ENCODE data around the gene SEC24C. TPM values are rescaled to one million over a fixed set of nuclear protein-coding genes. Genes with fewer than 3 reads are reported as not detected.

SEC24C gene
- polyA plus RNA-seq, 1 donor, result 66.9 TPM

- H3K36me3 ChIP-seq (ENCODE audit: control insufficient read depth, insufficient read depth, low read length), result peaks cover 74% of the 10 kb centered on the region
- no peaks in the 10 kb centered on the region for H3K27me3 ChIP-seq (ENCODE audit: control insufficient read depth, insufficient read depth, low read length)
- DNase-seq, result no peak
- no peak overlapping the region for H3K27ac ChIP-seq (ENCODE audit: low read length)
- no peak overlapping the region for H3K4me3 ChIP-seq (ENCODE audit: low read length)
- no peaks in the 10 kb centered on the region for H3K9me3 ChIP-seq (ENCODE audit: control insufficient read depth, low read depth, low read length)
- WGBS (ENCODE audit: insufficient coverage, low lambda C conversion rate), result no CpG with 5 or more reads among the region's 11 CpGs
- peaks cover 8% of the 10 kb centered on the region for H3K4me1 ChIP-seq (ENCODE audit: control insufficient read depth, insufficient read depth, low read length)
Observed at GRCh38 chr10:73768881-73769280, 24.7 kb downstream of the SEC24C start.

DNA sequence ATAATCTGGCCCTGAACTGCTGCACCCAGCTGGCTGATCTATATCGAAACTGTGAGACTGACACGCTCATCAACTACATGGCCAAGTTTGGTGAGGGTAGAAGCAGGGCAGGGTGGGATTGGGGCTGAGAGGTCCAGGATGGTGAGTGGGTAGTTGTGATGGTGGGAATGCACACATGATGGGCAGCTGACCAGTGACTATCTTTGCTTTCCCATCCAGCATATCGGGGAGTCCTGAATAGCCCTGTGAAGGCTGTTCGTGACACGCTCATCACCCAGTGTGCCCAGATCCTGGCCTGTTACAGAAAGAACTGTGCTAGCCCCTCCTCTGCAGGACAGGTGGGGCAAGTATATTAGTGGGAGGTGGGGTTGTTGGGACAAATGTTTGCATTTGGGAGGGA, 25.2 kb downstream of the SEC24C start:
- Histone ChIP-seq H3K9me3 (ENCODE audit: control insufficient read depth, low read depth, low read length) (no peaks in the 10 kb centered on the region), H3K27me3 (ENCODE audit: control insufficient read depth, insufficient read depth, low read length) (no peaks in the 10 kb centered on the region), H3K36me3 (ENCODE audit: control insufficient read depth, insufficient read depth, low read length) (peaks cover 71% of the 10 kb centered on the region), H3K27ac (ENCODE audit: low read length) (no peak overlapping the region), H3K4me1 (ENCODE audit: control insufficient read depth, insufficient read depth, low read length) (peaks cover 12% of the 10 kb centered on the region), H3K4me3 (ENCODE audit: low read length) (no peak overlapping the region)
- no CpG with 5 or more reads among the region's 5 CpGs for WGBS (ENCODE audit: insufficient coverage, low lambda C conversion rate)
- no peak for DNase-seq

- peaks cover 20% of the 10 kb centered on the region for H3K4me1 ChIP-seq (ENCODE audit: control insufficient read depth, insufficient read depth, low read length)
- H3K9me3 ChIP-seq (ENCODE audit: control insufficient read depth, low read depth, low read length), result no peaks in the 10 kb centered on the region
- H3K4me3 ChIP-seq (ENCODE audit: low read length), result peak overlapping the region; percentile 88
- no peaks in the 10 kb centered on the region for H3K27me3 ChIP-seq (ENCODE audit: control insufficient read depth, insufficient read depth, low read length)
- no CpG with 5 or more reads among the region's 17 CpGs for WGBS (ENCODE audit: insufficient coverage, low lambda C conversion rate)
- peak in 1 of 2 donors; percentile 77 for DNase-seq
- H3K27ac ChIP-seq (ENCODE audit: low read length), result peak overlapping the region; percentile 95
- H3K36me3 ChIP-seq (ENCODE audit: control insufficient read depth, insufficient read depth, low read length), result peaks cover 64% of the 10 kb centered on the region
Observed at GRCh38 chr10:73771722-73772280, 27.6 kb downstream of the SEC24C start.

GRCh38 chr10:73772281-73773151, 28.3 kb downstream of the SEC24C start:
- Histone ChIP-seq H3K4me1 (ENCODE audit: control insufficient read depth, insufficient read depth, low read length) (peaks cover 20% of the 10 kb centered on the region), H3K4me3 (ENCODE audit: low read length) (peak overlapping the region; percentile 88), H3K27ac (ENCODE audit: low read length) (peak overlapping the region; percentile 95), H3K27me3 (ENCODE audit: control insufficient read depth, insufficient read depth, low read length) (no peaks in the 10 kb centered on the region), H3K36me3 (ENCODE audit: control insufficient read depth, insufficient read depth, low read length) (peaks cover 59% of the 10 kb centered on the region), H3K9me3 (ENCODE audit: control insufficient read depth, low read depth, low read length) (no peaks in the 10 kb centered on the region)
- WGBS (ENCODE audit: insufficient coverage, low lambda C conversion rate), result no CpG with 5 or more reads among the region's 101 CpGs
- DNase-seq, result peak; percentile 88 to 90

DNA sequence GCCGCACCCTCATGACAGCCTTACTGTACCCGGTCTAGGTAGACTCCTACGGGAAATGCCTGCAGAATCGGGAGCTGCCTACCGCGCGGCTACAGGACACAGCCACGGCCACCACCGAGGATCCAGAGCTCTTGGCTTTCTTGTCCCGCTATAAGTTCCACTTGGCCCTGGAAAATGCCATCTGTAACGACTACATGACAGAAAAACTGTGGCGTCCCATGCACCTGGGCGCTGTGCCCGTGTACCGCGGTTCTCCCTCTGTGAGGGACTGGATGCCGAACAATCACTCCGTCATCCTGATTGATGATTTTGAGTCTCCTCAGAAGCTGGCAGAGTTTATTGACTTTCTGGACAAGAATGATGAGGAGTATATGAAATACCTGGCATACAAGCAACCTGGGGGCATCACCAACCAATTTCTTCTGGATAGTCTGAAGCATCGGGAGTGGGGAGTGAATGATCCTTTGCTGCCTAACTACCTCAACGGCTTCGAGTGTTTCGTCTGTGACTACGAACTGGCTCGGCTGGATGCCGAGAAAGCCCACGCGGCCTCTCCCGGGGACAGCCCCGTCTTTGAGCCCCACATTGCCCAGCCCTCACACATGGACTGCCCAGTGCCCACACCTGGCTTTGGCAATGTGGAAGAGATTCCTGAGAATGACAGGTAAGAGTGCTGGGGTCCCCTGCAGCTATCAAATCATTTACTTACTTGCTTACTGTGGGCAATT, 29.1 kb downstream of the SEC24C start:
- no CpG with 5 or more reads among the region's 29 CpGs for WGBS (ENCODE audit: insufficient coverage, low lambda C conversion rate)
- Histone ChIP-seq H3K4me3 (ENCODE audit: low read length) (peak overlapping the region; percentile 88), H3K27me3 (ENCODE audit: control insufficient read depth, insufficient read depth, low read length) (no peaks in the 10 kb centered on the region), H3K4me1 (ENCODE audit: control insufficient read depth, insufficient read depth, low read length) (peaks cover 20% of the 10 kb centered on the region), H3K36me3 (ENCODE audit: control insufficient read depth, insufficient read depth, low read length) (peaks cover 51% of the 10 kb centered on the region), H3K9me3 (ENCODE audit: control insufficient read depth, low read depth, low read length) (no peaks in the 10 kb centered on the region), H3K27ac (ENCODE audit: low read length) (peak overlapping the region; percentile 95)
- no peak for DNase-seq

GRCh38 chr10:73774637-73775036, 30.5 kb downstream of the SEC24C start:
- H3K27ac ChIP-seq (ENCODE audit: low read length), result no peak overlapping the region
- H3K9me3 ChIP-seq (ENCODE audit: control insufficient read depth, low read depth, low read length), result no peaks in the 10 kb centered on the region
- H3K4me1 ChIP-seq (ENCODE audit: control insufficient read depth, insufficient read depth, low read length), result peaks cover 20% of the 10 kb centered on the region
- WGBS (ENCODE audit: insufficient coverage, low lambda C conversion rate), result 0% methylated on average over 1 of the region's 5 CpGs
- no peaks in the 10 kb centered on the region for H3K27me3 ChIP-seq (ENCODE audit: control insufficient read depth, insufficient read depth, low read length)
- peaks cover 46% of the 10 kb centered on the region for H3K36me3 ChIP-seq (ENCODE audit: control insufficient read depth, insufficient read depth, low read length)
- no peak overlapping the region for H3K4me3 ChIP-seq (ENCODE audit: low read length)
- peak; percentile 19 to 34 for DNase-seq

- no CpG with 5 or more reads among the region's 5 CpGs for WGBS (ENCODE audit: insufficient coverage, low lambda C conversion rate)
- no peak overlapping the region for H3K4me3 ChIP-seq (ENCODE audit: low read length)
- H3K27ac ChIP-seq (ENCODE audit: low read length), result no peak overlapping the region
- H3K36me3 ChIP-seq (ENCODE audit: control insufficient read depth, insufficient read depth, low read length), result peaks cover 28% of the 10 kb centered on the region
- H3K27me3 ChIP-seq (ENCODE audit: control insufficient read depth, insufficient read depth, low read length), result no peaks in the 10 kb centered on the region
- H3K9me3 ChIP-seq (ENCODE audit: control insufficient read depth, low read depth, low read length), result no peaks in the 10 kb centered on the region
- DNase-seq, result no peak
- H3K4me1 ChIP-seq (ENCODE audit: control insufficient read depth, insufficient read depth, low read length), result peaks cover 17% of the 10 kb centered on the region
Observed at GRCh38 chr10:73779018-73779417, 34.8 kb downstream of the SEC24C start.

- WGBS (ENCODE audit: insufficient coverage, low lambda C conversion rate), result no CpG with 5 or more reads among the region's 3 CpGs
- H3K4me3 ChIP-seq (ENCODE audit: low read length), result no peak overlapping the region
- H3K36me3 ChIP-seq (ENCODE audit: control insufficient read depth, insufficient read depth, low read length), result peaks cover 26% of the 10 kb centered on the region
- no peak overlapping the region for H3K27ac ChIP-seq (ENCODE audit: low read length)
- H3K27me3 ChIP-seq (ENCODE audit: control insufficient read depth, insufficient read depth, low read length), result no peaks in the 10 kb centered on the region
- no peaks in the 10 kb centered on the region for H3K9me3 ChIP-seq (ENCODE audit: control insufficient read depth, low read depth, low read length)
- DNase-seq, result no peak
- peaks cover 12% of the 10 kb centered on the region for H3K4me1 ChIP-seq (ENCODE audit: control insufficient read depth, insufficient read depth, low read length)
Observed at GRCh38 chr10:73779539-73780197, 35.5 kb downstream of the SEC24C start.

GRCh38 chr10:73780301-73780700, 36.1 kb downstream of the SEC24C start:
- Histone ChIP-seq H3K9me3 (ENCODE audit: control insufficient read depth, low read depth, low read length) (no peaks in the 10 kb centered on the region), H3K4me3 (ENCODE audit: low read length) (no peak overlapping the region), H3K27ac (ENCODE audit: low read length) (no peak overlapping the region), H3K27me3 (ENCODE audit: control insufficient read depth, insufficient read depth, low read length) (no peaks in the 10 kb centered on the region), H3K4me1 (ENCODE audit: control insufficient read depth, insufficient read depth, low read length) (peaks cover 8% of the 10 kb centered on the region), H3K36me3 (ENCODE audit: control insufficient read depth, insufficient read depth, low read length) (peaks cover 22% of the 10 kb centered on the region)
- no peak for DNase-seq
- no CpG with 5 or more reads among the region's 5 CpGs for WGBS (ENCODE audit: insufficient coverage, low lambda C conversion rate)

DNA sequence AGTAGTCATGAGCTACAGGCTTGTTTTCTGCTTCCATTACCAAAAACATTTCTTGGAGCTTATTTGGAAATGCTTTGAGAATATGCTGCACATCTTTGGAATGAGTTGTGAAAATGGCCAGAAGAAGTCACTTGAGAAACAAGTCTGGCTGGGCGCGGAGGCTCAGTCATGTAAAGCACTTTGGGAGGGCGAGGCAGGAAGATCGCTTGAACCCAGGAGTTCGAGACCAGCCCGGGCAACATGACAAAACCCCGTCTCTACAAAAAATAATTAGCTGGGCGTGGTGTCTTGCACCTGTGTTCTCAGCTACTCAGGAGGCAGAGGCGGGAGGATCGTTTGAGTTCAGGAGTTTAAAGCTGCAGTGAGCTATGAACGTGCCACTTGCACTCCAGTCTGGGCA, 36.8 kb downstream of the SEC24C start:
- no peak for DNase-seq

More for the DNA sequence above, 36.8 kb downstream of the SEC24C start:
- Histone ChIP-seq H3K27ac (ENCODE audit: low read length) (no peak overlapping the region), H3K36me3 (ENCODE audit: control insufficient read depth, insufficient read depth, low read length) (peaks cover 16% of the 10 kb centered on the region), H3K4me3 (ENCODE audit: low read length) (peak overlapping the region; percentile 84), H3K9me3 (ENCODE audit: control insufficient read depth, low read depth, low read length) (no peaks in the 10 kb centered on the region), H3K27me3 (ENCODE audit: control insufficient read depth, insufficient read depth, low read length) (no peaks in the 10 kb centered on the region), H3K4me1 (ENCODE audit: control insufficient read depth, insufficient read depth, low read length) (peaks cover 6% of the 10 kb centered on the region)
- no CpG with 5 or more reads among the region's 11 CpGs for WGBS (ENCODE audit: insufficient coverage, low lambda C conversion rate)

All from large intestine (tissue), 3 donors.